ENCODE measurements around the gene SACS.
"Not testable (repeated sequence)": the region's sequence is repeated elsewhere in the genome, so short reads cannot be mapped to it uniquely, and the experiment has no call there.

Gene SACS

DNA sequence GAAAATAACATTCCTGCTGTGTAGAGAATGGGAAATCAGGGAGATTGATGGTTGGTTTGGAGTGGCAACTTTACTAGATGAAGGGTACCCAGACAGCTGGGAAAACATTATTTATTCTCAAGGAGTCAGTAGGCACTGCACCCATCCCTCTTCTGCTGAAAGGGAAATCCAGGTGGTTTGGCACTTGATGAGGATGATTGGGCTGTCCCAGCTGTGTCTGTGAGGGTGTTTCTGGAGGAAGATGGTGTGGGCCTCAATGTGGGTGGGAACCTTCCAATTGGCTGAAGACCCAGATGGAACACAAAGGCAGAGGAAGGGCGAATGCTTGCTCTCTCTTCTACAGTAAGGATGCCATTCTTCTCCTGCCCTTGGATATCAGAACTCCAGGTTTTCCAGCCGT lies 10.4 kb upstream of the SACS start:
- Histone ChIP-seq H3K4ac (ENCODE audit: low read length) (no peak overlapping the region), H4K91ac (ENCODE audit: low read depth, low read length, poor library complexity) (no peak overlapping the region), H4K8ac (ENCODE audit: low read depth, low read length) (no peak overlapping the region), H3K18ac (ENCODE audit: low read length) (no peak overlapping the region), H3K9ac (ENCODE audit: low read depth, low read length, poor library complexity) (no peak overlapping the region), H2AK5ac (ENCODE audit: low read depth, low read length) (no peak overlapping the region), H3K14ac (ENCODE audit: low read length) (no peak overlapping the region), H3K4me1 (ENCODE audit: control insufficient read depth in 2 of 2, insufficient read depth in 1 of 2, low read depth in 1 of 2, low read length in 2 of 2) (no peaks in the 10 kb centered on the region), H2BK120ac (ENCODE audit: low read depth, low read length) (no peak overlapping the region), H2BK15ac (ENCODE audit: low read length) (no peak overlapping the region), H3K79me1 (ENCODE audit: low read depth, low read length) (no peaks in the 10 kb centered on the region), H3K23ac (ENCODE audit: low read depth, low read length, poor library complexity) (no peak overlapping the region), H3K4me2 (ENCODE audit: insufficient read depth, low read length, poor library complexity, severe bottlenecking) (no peak overlapping the region), H2BK5ac (ENCODE audit: low read length) (no peak overlapping the region), H3K27ac (replicated peaks; ENCODE audit: low read length) (no peak overlapping the region), H3K4me3 (ENCODE audit: low read length in 2 of 2) (no peak overlapping the region), H3K27me3 (ENCODE audit: control insufficient read depth in 3 of 3, insufficient read depth in 3 of 3, low read depth in 1 of 3, low read length in 3 of 3) (no peaks in the 10 kb centered on the region), H3K9me3 (replicated peaks in 1 of 2; ENCODE audit: control insufficient read depth in 2 of 2, insufficient read depth in 1 of 2, low read depth in 1 of 2, low read length in 2 of 2) (peaks cover 0 to 9% of the 10 kb centered on the region in 2 donors), H3K36me3 (replicated peaks in 1 of 2; ENCODE audit: control insufficient read depth in 2 of 2, insufficient read depth in 2 of 2, low read length in 2 of 2) (no peaks in the 10 kb centered on the region), H2BK12ac (ENCODE audit: low read length) (no peak overlapping the region), H2AFZ (ENCODE audit: low read length) (no peak overlapping the region)
- WGBS, 2 donors (ENCODE audit: extremely low coverage in 2 of 2, insufficient read length in 2 of 2, insufficient replicate concordance in 1 of 2), result no CpG with 5 or more reads among the region's 2 CpGs
- DNase-seq (ENCODE audit: low spot score), result no peak

DNA sequence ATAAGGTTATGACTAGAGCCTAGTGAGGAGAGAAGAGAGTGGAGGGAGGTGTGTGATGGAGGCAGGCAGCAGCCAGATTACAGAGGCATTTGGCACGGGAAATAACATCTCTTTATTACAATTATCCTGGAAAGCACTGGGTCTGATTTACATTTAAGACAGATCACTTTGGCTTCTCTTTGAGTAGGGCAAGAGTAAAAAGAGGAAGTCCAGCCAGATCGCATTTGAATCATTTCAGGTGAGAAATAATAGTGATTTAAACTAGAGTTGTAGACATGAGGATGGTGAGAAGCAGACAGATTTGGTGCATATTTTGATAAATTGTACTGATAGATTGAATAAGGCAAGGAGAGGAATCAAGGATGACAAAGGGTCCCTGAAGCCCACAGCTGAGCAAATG lies 9.6 kb upstream of the SACS start:
- no peak overlapping the region for H3K4me3 ChIP-seq (ENCODE audit: low read length in 2 of 2)
- no peak overlapping the region for H2BK120ac ChIP-seq (ENCODE audit: low read depth, low read length)
- no peak overlapping the region for H2AK5ac ChIP-seq (ENCODE audit: low read depth, low read length)
- H2AFZ ChIP-seq (ENCODE audit: low read length), result no peak overlapping the region
- H3K79me1 ChIP-seq (ENCODE audit: low read depth, low read length), result no peaks in the 10 kb centered on the region
- no peaks in the 10 kb centered on the region for H3K4me1 ChIP-seq (ENCODE audit: control insufficient read depth in 2 of 2, insufficient read depth in 1 of 2, low read depth in 1 of 2, low read length in 2 of 2)
- no peak overlapping the region for H3K18ac ChIP-seq (ENCODE audit: low read length)
- H4K91ac ChIP-seq (ENCODE audit: low read depth, low read length, poor library complexity), result no peak overlapping the region
- no peak for DNase-seq (ENCODE audit: low spot score)
- no peak overlapping the region for H3K23ac ChIP-seq (ENCODE audit: low read depth, low read length, poor library complexity)
- H3K14ac ChIP-seq (ENCODE audit: low read length), result no peak overlapping the region
- H2BK15ac ChIP-seq (ENCODE audit: low read length), result no peak overlapping the region
- no peak overlapping the region for H3K27ac ChIP-seq (replicated peaks; ENCODE audit: low read length)
- H3K36me3 ChIP-seq (replicated peaks in 1 of 2; ENCODE audit: control insufficient read depth in 2 of 2, insufficient read depth in 2 of 2, low read length in 2 of 2), result no peaks in the 10 kb centered on the region
- no peak overlapping the region for H3K4me2 ChIP-seq (ENCODE audit: insufficient read depth, low read length, poor library complexity, severe bottlenecking)
- H3K27me3 ChIP-seq (ENCODE audit: control insufficient read depth in 3 of 3, insufficient read depth in 3 of 3, low read depth in 1 of 3, low read length in 3 of 3), result no peaks in the 10 kb centered on the region
- H4K8ac ChIP-seq (ENCODE audit: low read depth, low read length), result no peak overlapping the region
- no peak overlapping the region for H2BK12ac ChIP-seq (ENCODE audit: low read length)
- no peak overlapping the region for H3K4ac ChIP-seq (ENCODE audit: low read length)
- no peak overlapping the region for H2BK5ac ChIP-seq (ENCODE audit: low read length)
- no peak overlapping the region for H3K9ac ChIP-seq (ENCODE audit: low read depth, low read length, poor library complexity)
- H3K9me3 ChIP-seq (replicated peaks in 1 of 2; ENCODE audit: control insufficient read depth in 2 of 2, insufficient read depth in 1 of 2, low read depth in 1 of 2, low read length in 2 of 2), result peaks cover 0 to 9% of the 10 kb centered on the region in 2 donors
- WGBS, 2 donors (ENCODE audit: extremely low coverage in 2 of 2, insufficient read length in 2 of 2, insufficient replicate concordance in 1 of 2), result no CpG with 5 or more reads among the region's 2 CpGs

DNA sequence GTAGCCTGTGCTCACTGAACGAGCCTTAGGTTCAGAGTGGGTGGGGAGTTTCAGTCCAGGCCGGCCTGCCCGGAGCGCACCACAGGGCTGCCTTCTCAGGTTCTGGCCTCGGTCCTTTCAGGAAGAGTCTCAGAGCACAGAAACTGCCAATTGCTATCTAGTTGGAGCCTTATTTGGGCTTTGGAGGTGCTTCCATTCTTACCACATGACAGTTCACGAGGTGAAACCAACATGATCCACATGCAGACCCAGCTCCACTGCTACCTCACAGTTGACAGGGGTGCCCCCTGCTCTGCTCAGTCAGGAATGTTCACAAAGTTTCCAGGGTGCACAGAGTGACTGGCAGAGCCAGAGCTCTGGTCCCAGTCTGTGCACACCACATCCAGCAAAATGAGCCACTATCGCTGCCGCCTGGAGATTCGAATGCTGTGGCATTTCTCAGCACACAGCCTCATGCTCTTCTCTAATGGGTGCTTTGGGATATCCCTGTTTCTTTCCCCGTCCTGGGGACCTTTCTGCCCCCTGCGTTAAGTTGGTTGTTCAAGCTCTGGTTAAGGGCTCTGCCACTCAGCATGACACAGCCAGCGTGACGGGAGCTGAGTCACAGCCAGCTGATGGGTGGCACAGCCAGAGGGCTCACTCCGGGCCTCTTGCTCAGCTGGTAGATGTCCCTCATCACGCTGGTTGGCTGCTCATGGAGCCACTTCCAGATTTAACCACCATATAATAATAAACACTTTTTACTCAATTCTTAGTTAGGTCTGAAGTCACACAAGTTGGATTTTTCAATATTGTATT lies 7.5 kb upstream of the SACS start:
- DNase-seq (ENCODE audit: low spot score), result no peak
- H3K36me3 ChIP-seq (replicated peaks in 1 of 2; ENCODE audit: control insufficient read depth in 2 of 2, insufficient read depth in 2 of 2, low read length in 2 of 2), result no peaks in the 10 kb centered on the region
- H4K91ac ChIP-seq (ENCODE audit: low read depth, low read length, poor library complexity), result no peak overlapping the region
- no peak overlapping the region for H2BK120ac ChIP-seq (ENCODE audit: low read depth, low read length)
- H2BK5ac ChIP-seq (ENCODE audit: low read length), result no peak overlapping the region
- peaks cover 0 to 9% of the 10 kb centered on the region in 2 donors for H3K9me3 ChIP-seq (replicated peaks in 1 of 2; ENCODE audit: control insufficient read depth in 2 of 2, insufficient read depth in 1 of 2, low read depth in 1 of 2, low read length in 2 of 2)
- no CpG with 5 or more reads among the region's 15 CpGs for WGBS, 2 donors (ENCODE audit: extremely low coverage in 2 of 2, insufficient read length in 2 of 2, insufficient replicate concordance in 1 of 2)
- H2BK15ac ChIP-seq (ENCODE audit: low read length), result peak overlapping the region; percentile 70
- no peak overlapping the region for H3K14ac ChIP-seq (ENCODE audit: low read length)
- H3K4ac ChIP-seq (ENCODE audit: low read length), result no peak overlapping the region
- H2AFZ ChIP-seq (ENCODE audit: low read length), result peak overlapping the region; percentile 17
- H3K4me3 ChIP-seq (ENCODE audit: low read length in 2 of 2), result no peak overlapping the region
- no peak overlapping the region for H3K4me2 ChIP-seq (ENCODE audit: insufficient read depth, low read length, poor library complexity, severe bottlenecking)
- no peaks in the 10 kb centered on the region for H3K27me3 ChIP-seq (ENCODE audit: control insufficient read depth in 3 of 3, insufficient read depth in 3 of 3, low read depth in 1 of 3, low read length in 3 of 3)
- no peak overlapping the region for H2BK12ac ChIP-seq (ENCODE audit: low read length)
- no peak overlapping the region for H3K23ac ChIP-seq (ENCODE audit: low read depth, low read length, poor library complexity)
- no peak overlapping the region for H4K8ac ChIP-seq (ENCODE audit: low read depth, low read length)
- no peak overlapping the region for H2AK5ac ChIP-seq (ENCODE audit: low read depth, low read length)
- no peaks in the 10 kb centered on the region for H3K4me1 ChIP-seq (ENCODE audit: control insufficient read depth in 2 of 2, insufficient read depth in 1 of 2, low read depth in 1 of 2, low read length in 2 of 2)
- no peak overlapping the region for H3K27ac ChIP-seq (replicated peaks; ENCODE audit: low read length)
- no peak overlapping the region for H3K9ac ChIP-seq (ENCODE audit: low read depth, low read length, poor library complexity)
- H3K18ac ChIP-seq (ENCODE audit: low read length), result peak overlapping the region; percentile 4
- no peaks in the 10 kb centered on the region for H3K79me1 ChIP-seq (ENCODE audit: low read depth, low read length)

DNA sequence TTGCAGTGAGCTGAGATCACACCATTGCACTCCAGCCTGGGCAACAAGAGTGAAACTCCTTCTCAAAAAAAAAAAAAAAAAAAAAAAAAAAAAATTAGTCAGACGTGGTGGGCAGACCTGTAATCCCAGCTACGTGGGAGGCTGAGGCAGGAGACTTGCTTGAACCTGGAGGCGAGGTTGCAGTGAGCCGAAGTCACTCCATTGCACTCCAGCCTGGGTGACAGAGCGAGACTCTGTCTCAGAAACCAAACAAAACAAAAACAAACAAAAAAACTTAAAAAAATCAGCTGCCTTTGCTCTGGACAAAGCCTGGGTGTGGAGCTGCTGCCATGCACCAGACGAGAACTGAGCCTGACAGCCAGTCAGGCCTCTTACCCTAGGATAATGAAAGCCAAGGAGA lies 6.8 kb upstream of the SACS start:
- not testable (repeated sequence) for H3K9ac ChIP-seq (ENCODE audit: low read depth, low read length, poor library complexity); H3K23ac ChIP-seq (ENCODE audit: low read depth, low read length, poor library complexity); H2BK12ac ChIP-seq (ENCODE audit: low read length); H3K4me1 ChIP-seq (ENCODE audit: control insufficient read depth in 2 of 2, insufficient read depth in 1 of 2, low read depth in 1 of 2, low read length in 2 of 2); H3K4me3 ChIP-seq (ENCODE audit: low read length in 2 of 2); DNase-seq (ENCODE audit: low spot score); H3K27me3 ChIP-seq (ENCODE audit: control insufficient read depth in 3 of 3, insufficient read depth in 3 of 3, low read depth in 1 of 3, low read length in 3 of 3); H3K36me3 ChIP-seq (replicated peaks in 1 of 2; ENCODE audit: control insufficient read depth in 2 of 2, insufficient read depth in 2 of 2, low read length in 2 of 2); H3K14ac ChIP-seq (ENCODE audit: low read length); H2BK15ac ChIP-seq (ENCODE audit: low read length); H3K4ac ChIP-seq (ENCODE audit: low read length); H2BK120ac ChIP-seq (ENCODE audit: low read depth, low read length); H4K91ac ChIP-seq (ENCODE audit: low read depth, low read length, poor library complexity); H3K4me2 ChIP-seq (ENCODE audit: insufficient read depth, low read length, poor library complexity, severe bottlenecking); H3K9me3 ChIP-seq (replicated peaks in 1 of 2; ENCODE audit: control insufficient read depth in 2 of 2, insufficient read depth in 1 of 2, low read depth in 1 of 2, low read length in 2 of 2); H4K8ac ChIP-seq (ENCODE audit: low read depth, low read length); H3K79me1 ChIP-seq (ENCODE audit: low read depth, low read length); H2BK5ac ChIP-seq (ENCODE audit: low read length); H3K27ac ChIP-seq (replicated peaks; ENCODE audit: low read length); H3K18ac ChIP-seq (ENCODE audit: low read length); H2AK5ac ChIP-seq (ENCODE audit: low read depth, low read length)
- H2AFZ ChIP-seq (ENCODE audit: low read length), result peak overlapping the region; percentile 17
- no CpG with 5 or more reads among the region's 6 CpGs for WGBS, 2 donors (ENCODE audit: extremely low coverage in 2 of 2, insufficient read length in 2 of 2, insufficient replicate concordance in 1 of 2)

Measured in neuronal stem cell (in vitro differentiated cells).